NCI-H345 (cell line): ENCODE results near the gene LRRC2.

Source experiments
- DNase-seq: peaks from one replicate; lab custom pipeline; 2025; lab: John Stamatoyannopoulos, UW

LRRC2 gene

GRCh38 chr3:46479021-46479420, 87.1 kb downstream of the LRRC2 start:
- DNase-seq = no peak

DNA sequence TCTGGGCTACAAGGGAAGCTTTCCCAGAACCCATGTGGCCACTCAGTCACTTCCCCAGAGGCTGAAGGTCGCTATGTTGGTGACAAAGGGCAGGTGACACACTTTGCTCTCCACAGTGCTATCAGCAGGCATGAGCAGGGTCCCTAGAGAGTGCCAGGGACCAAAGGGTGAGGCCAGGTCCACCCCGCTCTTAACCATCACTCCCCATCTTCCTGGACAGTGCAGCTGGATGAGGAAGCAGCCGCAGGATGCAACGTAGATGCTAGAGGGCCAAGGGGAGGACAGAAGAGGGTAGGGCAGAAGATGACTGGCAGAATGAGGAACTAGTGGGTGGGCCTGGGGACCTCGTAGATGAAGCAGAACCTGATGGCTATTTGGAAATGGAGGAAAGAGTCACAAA, 87.8 kb downstream of the LRRC2 start:
- DNase-seq = no peak

- DNase-seq = no peak
Measured at GRCh38 chr3:46477756-46478155, 88.3 kb downstream of the LRRC2 start.

DNA sequence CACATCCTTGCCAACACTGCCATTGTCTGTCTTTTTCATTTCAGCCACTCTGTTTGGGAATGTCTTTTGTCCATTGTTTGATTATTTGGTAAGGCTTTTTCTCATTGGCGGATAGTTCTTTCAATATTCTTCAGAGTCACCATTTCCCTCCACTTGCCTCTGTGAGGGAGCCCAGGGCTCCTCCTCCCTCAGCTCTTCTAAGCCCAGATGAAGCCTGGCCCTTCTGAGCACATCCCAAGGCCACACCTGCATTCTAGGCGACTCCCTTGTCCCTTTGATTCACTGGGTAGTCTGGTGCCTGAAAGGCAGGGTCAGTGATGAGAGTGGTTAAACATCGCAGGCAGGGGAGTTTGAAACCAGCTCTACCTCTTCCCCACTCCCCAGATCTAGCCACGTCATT, 89.0 kb downstream of the LRRC2 start:
- no peak for DNase-seq

DNA sequence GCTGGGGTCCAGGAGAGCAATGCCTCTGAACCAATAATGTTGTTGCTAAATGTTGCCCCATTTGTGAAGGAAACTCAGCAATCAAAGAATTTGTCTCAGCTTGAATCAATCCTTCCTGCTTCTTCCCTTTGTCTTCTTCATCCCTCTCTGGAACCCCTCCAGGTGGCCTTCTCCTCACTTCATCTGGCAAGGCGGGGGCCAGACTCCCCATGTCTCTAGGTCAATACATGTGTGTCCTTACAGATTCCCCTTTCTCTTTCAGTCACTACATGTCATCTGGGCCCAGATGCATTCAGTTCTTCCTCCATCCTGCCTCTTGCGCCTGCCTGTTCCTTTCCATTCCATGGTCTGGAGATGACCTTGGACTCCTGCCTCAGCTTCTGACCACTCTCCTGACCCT, 93.4 kb downstream of the LRRC2 start:
- DNase-seq = no peak

DNA sequence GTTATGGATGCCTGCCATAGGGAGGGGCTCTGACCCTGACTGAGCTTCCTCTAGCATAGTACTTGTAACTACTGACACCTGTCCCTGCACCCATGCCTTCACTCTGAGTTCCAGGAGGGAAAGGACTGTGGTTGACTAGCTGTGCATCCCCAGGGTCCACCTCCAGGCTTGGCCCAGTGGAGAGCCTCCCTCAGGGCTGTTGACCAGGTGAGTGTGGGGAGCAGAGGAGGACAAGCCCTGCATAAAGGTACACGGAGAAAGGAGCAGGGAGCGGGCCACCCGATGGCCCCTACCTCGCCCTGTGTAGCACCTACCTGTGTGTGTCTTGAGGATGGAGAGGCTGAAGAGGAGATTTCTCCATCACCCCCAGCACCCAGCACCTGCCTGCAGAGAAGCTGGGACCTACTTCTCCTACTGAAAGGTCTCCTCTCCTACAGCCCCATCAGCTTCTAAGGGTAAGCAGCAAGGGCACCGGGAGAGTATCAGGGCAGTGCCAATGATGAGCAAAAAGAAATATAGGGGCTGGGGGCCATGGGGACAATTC, 94.7 kb downstream of the LRRC2 start:
- DNase-seq = no peak

DNA sequence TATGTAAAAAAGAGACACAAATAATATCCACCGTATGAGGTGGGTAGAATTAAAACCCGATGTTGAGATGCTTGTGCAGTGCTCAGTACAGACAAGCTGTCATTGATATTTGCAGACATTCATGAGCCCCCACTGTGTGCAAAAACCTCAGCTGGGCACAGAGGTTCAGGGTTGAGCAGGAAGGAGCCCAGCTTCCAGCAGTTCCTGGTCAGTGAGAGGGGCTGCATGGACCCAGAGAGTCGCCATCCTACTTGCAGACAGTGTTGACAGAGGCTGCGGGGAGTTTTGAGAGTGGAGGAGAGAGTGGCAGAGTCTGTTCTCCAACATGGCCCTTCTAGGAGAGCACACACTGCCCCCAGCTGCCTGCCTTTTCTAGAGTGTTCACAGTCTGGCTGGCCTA, 95.3 kb downstream of the LRRC2 start:
- DNase-seq = no peak

GRCh38 chr3:46469680-46470357, 96.3 kb downstream of the LRRC2 start:
- no peak for DNase-seq

DNA sequence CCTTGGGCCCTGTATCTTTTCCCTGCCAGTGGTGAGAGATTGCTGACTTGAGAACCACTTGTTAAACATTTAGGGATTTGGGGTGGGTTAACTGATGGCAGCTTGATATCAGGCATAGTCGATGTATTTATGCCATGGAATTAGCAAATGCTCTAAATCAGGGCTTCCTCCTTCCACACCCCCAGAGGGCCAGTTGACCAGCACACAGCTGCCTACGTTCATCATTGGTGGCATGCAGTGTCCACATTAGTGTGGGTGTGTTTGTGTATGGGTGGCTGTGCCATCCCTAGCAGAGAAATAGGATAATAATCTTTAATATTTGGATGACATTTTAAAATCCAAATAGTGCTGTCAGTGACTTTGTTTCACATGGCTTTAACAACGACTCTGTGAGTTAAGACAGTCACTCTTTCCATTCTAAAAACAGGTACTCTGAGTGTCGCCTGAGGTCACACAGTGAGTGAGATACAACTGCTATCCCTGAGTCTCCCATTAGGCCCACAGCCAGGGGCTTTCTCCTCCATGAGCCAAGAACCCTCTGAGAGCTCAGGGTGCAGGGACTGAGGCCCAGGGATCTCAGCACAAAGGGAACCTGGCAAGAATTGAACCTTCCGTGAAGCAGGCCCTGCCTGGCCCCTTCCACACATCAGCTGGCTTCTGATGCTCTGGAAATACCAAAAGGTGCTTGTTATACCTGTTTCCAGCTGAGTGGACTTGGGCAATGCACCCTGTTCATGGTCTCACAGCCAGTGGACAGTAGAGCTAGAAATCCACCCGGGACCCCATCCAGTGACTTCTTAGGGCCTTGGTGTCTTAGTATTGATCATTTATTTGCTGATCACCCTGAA, 97.1 kb downstream of the LRRC2 start:
- no peak for DNase-seq

DNA sequence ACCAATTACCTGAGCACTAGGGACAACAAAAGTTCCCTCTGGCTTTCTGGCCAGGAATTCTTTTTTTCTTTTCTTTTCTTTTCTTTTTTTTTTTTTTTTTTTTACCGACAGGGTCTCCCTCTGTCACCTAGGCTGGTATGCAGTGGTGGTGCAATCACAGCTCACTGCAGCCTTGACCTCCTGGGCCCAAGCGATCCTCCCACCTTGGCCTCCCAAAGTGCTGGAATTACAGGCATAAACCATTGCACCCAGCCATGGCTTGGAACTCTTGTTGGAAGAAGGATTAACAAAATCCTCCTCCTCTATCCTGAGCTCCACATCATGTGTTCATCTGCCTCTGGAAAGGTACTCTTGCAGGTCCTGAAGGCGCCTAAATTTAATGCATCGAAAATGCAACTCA, 98.5 kb downstream of the LRRC2 start:
- DNase-seq = no peak

GRCh38 chr3:46466871-46467403, 99.2 kb downstream of the LRRC2 start:
- DNase-seq = no peak

- DNase-seq = no peak
Measured at GRCh38 chr3:46466273-46466672, 99.8 kb downstream of the LRRC2 start.
